ENCODE measurements around the gene EPB41L4A. TPM values are rescaled to one million over a fixed set of nuclear protein-coding genes. Genes with fewer than 3 reads are reported as not detected.

Gene EPB41L4A
- total RNA-seq, 2 donors from 2014 or later: 7.0 to 16.2 TPM

GRCh38 chr5:112183874-112184273, 235.2 kb downstream of the EPB41L4A start:
- Histone ChIP-seq H3K27me3 (no peaks in the 10 kb centered on the region), H3K36me3 (replicated peaks in 1 of 2; ENCODE audit: insufficient read depth in 1 of 2, low read depth in 2 of 2) (no peaks in the 10 kb centered on the region), H3K4me3 (no peak overlapping the region), H3K27ac (peak overlapping the region in 3 of 4 donors; percentile 46 to 51 (median 46)), H3K4me1 (no peaks in the 10 kb centered on the region), H3K9me3 (no peaks in the 10 kb centered on the region)
- DNase-seq: no peak
- WGBS, 2 donors: 79 to 81% methylated on average over 8 of the region's 8 CpGs
- ATAC-seq: no peak
- intact Hi-C loops (cut with DNase I): no loop called here
- TF ChIP-seq, protein P1, sequence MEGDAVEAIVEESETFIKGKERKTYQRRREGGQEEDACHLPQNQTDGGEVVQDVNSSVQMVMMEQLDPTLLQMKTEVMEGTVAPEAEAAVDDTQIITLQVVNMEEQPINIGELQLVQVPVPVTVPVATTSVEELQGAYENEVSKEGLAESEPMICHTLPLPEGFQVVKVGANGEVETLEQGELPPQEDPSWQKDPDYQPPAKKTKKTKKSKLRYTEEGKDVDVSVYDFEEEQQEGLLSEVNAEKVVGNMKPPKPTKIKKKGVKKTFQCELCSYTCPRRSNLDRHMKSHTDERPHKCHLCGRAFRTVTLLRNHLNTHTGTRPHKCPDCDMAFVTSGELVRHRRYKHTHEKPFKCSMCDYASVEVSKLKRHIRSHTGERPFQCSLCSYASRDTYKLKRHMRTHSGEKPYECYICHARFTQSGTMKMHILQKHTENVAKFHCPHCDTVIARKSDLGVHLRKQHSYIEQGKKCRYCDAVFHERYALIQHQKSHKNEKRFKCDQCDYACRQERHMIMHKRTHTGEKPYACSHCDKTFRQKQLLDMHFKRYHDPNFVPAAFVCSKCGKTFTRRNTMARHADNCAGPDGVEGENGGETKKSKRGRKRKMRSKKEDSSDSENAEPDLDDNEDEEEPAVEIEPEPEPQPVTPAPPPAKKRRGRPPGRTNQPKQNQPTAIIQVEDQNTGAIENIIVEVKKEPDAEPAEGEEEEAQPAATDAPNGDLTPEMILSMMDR (IDR thresholded peaks at IDR 0.05): no peak
- TF ChIP-seq POLR2A (IDR thresholded peaks at IDR 0.05): no peak

- TF ChIP-seq, protein P1 (IDR thresholded peaks at IDR 0.05): no peak
- TF ChIP-seq POLR2A (IDR thresholded peaks at IDR 0.05): no peak
- Histone ChIP-seq H3K36me3 (replicated peaks in 1 of 2; ENCODE audit: insufficient read depth in 1 of 2, low read depth in 2 of 2) (no peaks in the 10 kb centered on the region), H3K27me3 (no peaks in the 10 kb centered on the region), H3K4me1 (no peaks in the 10 kb centered on the region), H3K9me3 (no peaks in the 10 kb centered on the region), H3K4me3 (no peak overlapping the region), H3K27ac (peak overlapping the region; percentile 25 to 51 (median 46))
- WGBS, 2 donors: 28 to 35% methylated on average over 8 of the region's 8 CpGs
- ATAC-seq: peak; percentile 79
- intact Hi-C loops (cut with DNase I): no loop called here
- DNase-seq: peak in 3 of 4 donors; percentile 40 to 46 (median 44)
These were observed 235.9 kb downstream of the EPB41L4A start for GRCh38 chr5:112183103-112183711.

DNA sequence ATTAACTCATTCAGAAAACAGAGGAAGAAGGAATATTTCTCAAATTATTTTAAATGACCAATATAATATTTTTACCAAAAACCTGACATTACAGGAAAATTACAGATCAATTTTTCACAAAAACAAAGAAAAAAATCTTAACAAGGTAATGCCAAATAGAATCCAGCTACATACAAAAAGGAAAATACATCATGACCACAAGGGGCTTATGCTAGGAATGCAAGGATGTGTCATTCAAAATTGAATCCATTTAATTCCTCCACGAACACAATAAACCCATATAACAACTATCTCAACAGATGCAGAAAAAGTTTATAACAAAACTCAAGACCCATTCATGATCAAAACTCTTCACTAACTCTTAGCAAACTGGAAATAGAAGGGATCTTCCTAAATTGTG, 239.8 kb downstream of the EPB41L4A start:
- WGBS, 2 donors: 83 to 90% methylated on average over 1 of the region's 1 CpG
- TF ChIP-seq, protein P1 (IDR thresholded peaks at IDR 0.05): no peak
- TF ChIP-seq POLR2A (IDR thresholded peaks at IDR 0.05): no peak
- H3K36me3 ChIP-seq (replicated peaks in 1 of 2; ENCODE audit: insufficient read depth in 1 of 2, low read depth in 2 of 2): no peaks in the 10 kb centered on the region
- H3K27ac ChIP-seq: no peak overlapping the region
- DNase-seq (no peak), ATAC-seq (no peak)
- H3K4me3 ChIP-seq: no peak overlapping the region
- intact Hi-C loops (cut with DNase I): no loop called here
- peaks cover 5% of the 10 kb centered on the region for H3K4me1 ChIP-seq
- H3K9me3 ChIP-seq: no peaks in the 10 kb centered on the region
- H3K27me3 ChIP-seq: no peaks in the 10 kb centered on the region

- peak; percentile 21 to 40 (median 33) for DNase-seq
- Histone ChIP-seq H3K27ac (no peak overlapping the region), H3K4me3 (no peak overlapping the region), H3K9me3 (no peaks in the 10 kb centered on the region), H3K36me3 (replicated peaks in 1 of 2; ENCODE audit: insufficient read depth in 1 of 2, low read depth in 2 of 2) (no peaks in the 10 kb centered on the region), H3K4me1 (peaks cover 5% of the 10 kb centered on the region), H3K27me3 (no peaks in the 10 kb centered on the region)
- peak; percentile 79 for ATAC-seq
- WGBS, 2 donors: 18 to 21% methylated on average over 8 of the region's 8 CpGs
- intact Hi-C loops (cut with DNase I): no loop called here
- no peak for TF ChIP-seq POLR2A (IDR thresholded peaks at IDR 0.05)
- TF ChIP-seq, protein P1 (IDR thresholded peaks at IDR 0.05): peak; percentile 22 to 69 (median 57)
These were observed 244.0 kb downstream of the EPB41L4A start for GRCh38 chr5:112174959-112175594.

All from body of pancreas (tissue), 4 donors.